Hair follicular keratinocyte (primary cell): ENCODE data around the gene POLR3H. TPM values are rescaled to one million over a fixed set of nuclear protein-coding genes. Genes with fewer than 3 reads are reported as not detected.

Experiments used
- total RNA-seq: library from RNA; depleted of rRNA; stranded (reverse); fragments of >200 nt; gene quantifications from 2 replicates; pipeline ENCODE4 v1.2.3, GENCODE V29; 2015

POLR3H gene, protein sequence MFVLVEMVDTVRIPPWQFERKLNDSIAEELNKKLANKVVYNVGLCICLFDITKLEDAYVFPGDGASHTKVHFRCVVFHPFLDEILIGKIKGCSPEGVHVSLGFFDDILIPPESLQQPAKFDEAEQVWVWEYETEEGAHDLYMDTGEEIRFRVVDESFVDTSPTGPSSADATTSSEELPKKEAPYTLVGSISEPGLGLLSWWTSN
- 10.8 and 21.3 TPM in 2 replicates for total RNA-seq

DNA sequence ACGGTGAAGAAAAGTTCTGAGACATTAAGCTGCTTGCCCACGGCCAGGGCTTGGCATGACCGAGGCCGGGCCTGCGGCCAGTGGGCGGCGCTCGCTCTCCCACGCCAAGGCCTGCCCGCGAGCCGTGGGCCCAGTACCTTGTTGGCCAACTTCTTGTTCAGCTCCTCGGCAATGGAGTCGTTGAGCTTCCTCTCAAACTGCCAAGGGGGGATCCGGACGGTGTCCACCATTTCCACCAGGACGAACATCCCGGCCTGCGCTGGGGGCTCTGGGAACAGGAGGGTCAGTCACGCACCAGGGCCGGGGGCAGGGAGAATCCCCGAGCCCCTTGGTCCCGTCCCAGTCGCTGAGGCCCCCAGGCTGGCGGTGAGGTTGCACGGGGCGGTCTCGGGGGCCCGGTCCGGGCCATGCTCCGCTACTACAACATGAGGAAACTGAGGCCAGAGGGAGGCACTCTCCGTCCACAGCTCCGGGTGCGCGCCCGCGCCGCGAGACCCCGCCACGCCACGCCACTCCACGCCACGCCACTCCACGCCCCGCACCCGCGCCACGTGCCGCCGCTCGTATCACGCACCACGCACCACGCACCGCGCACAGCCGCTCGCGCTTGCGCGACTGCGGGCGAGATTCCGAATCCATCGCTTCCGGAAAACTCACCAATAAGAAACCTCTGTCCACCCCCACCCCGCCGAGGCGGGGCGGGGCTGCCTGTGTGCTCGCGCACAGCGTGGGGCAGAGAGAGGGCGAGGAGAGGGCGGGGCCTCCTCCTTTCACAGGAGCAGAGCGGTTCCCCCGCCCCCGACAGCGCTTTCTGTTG, at the start of gene POLR3H:
TSS of gene POLR3H (minus strand) at position 617 of the 817 bp plus-strand sequence. CDS start at position 248, 369 bp downstream.

DNA sequence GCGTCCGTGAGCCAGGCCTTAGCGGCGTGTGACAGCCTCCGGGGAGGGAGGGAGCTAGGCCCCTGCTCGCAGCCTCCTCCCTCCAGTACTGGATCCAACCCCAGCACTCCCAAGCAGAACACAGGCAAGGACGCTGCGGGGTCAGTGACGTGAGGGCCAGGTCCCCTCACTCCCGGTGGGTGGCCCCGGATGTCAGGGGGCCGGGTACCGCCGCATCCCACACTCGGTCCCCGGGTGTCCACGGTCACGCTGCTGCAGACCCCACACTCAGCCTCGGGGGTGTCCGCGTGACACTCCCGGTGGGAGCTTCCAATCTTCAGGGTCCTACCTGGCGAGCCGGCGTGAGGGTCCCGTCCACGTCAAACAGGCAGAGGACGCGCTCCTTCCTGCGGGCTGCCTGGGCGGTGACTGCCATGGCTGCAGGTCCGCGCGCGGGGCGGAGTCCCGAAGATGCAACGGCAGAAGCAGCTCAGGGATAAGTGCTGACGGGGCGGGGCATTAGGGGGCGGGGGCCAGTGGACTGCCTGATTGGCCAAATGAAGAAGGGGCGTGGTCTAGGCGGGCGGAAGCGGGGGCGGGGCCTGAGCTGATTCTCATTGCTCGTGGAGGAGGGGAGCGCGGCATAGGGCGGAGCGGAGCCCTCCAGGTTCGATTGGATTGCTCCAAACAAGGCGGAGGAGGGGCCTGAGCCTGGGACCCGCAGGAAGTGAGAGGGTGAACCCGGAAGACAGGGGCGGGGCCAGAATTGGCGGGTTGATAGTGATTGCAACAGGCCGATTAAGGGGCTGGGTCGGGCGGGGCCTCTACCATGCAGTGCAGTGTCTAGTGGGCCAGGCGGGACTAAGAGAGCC, 45.3 kb upstream of the POLR3H start, which contains the start of gene PMM1:
TSS of gene PMM1 (minus strand) at position 450 of the 851 bp plus-strand sequence. CDS start at position 415, 35 bp downstream.

Other genes starting within 250 kb of the POLR3H start
- gene ZC3H7B, start 242.9 kb downstream of the POLR3H start, total RNA-seq: 36.2 and 50.3 TPM in 2 replicates
- 6.1 and 6.4 TPM in 2 replicates for gene TEF, start 162.5 kb downstream of the POLR3H start, total RNA-seq
- gene TOB2, start 97.7 kb downstream of the POLR3H start, total RNA-seq: 18.0 TPM in 2 replicates
- gene PHF5A, start 75.8 kb downstream of the POLR3H start, total RNA-seq: 48.5 and 86.8 TPM in 2 replicates
- gene ACO2, start 75.4 kb downstream of the POLR3H start, total RNA-seq: 86.4 and 93.8 TPM in 2 replicates
- gene CSDC2, start 16.5 kb upstream of the POLR3H start, total RNA-seq: not detected in 2 replicates
- 66.9 and 73.7 TPM in 2 replicates for gene PMM1, start 45.4 kb upstream of the POLR3H start, total RNA-seq
- gene DESI1, start 76.6 kb upstream of the POLR3H start, total RNA-seq: 72.8 and 126 TPM in 2 replicates
- 273 and 461 TPM in 2 replicates for gene XRCC6, start 76.8 kb upstream of the POLR3H start, total RNA-seq
- gene SNU13, start 144.4 kb upstream of the POLR3H start, total RNA-seq: 166 and 191 TPM in 2 replicates
- 0.31 TPM in 1 of 2 replicates, not detected in the other for gene MEI1, start 155.0 kb upstream of the POLR3H start, total RNA-seq